DND-41 (cell line): Measurements from ENCODE around the gene MRPL14.

Experiments
- ATAC-seq: fragments of 200-7000 bp; cut with Tn5 transposase; 3 replicates; pipeline ENCODE4 v1.9.1; 2021; ENCODE audit warnings: low read depth; ENCODE audit not compliant: insufficient read depth
- DNase-seq: peaks from one replicate; pipeline ENCODE4 v3.0.0-alpha.2; 2020
- H2AFZ ChIP-seq: 2 replicates; pipeline ENCODE4 v1.6.0; 2012; ENCODE audit warnings: low read depth, low read length
- H3K27ac ChIP-seq: 2 replicates; pipeline ENCODE4 v1.5.1; 2012; ENCODE audit warnings: low read length, inconsistent platforms
- H3K27me3 ChIP-seq: fragments of 200-600 bp; sonication (generic); 2 replicates; pipeline ENCODE4 v1.6.0; 2012; ENCODE audit warnings: low read length, mild to moderate bottlenecking, inconsistent platforms; ENCODE audit not compliant: insufficient read depth, poor library complexity
- H3K36me3 ChIP-seq: 2 replicates; pipeline ENCODE4 v1.5.1; 2012; ENCODE audit warnings: low read length, inconsistent platforms; ENCODE audit not compliant: insufficient read depth
- H3K4me1 ChIP-seq: 2 replicates; pipeline ENCODE4 v1.5.1; 2012; ENCODE audit warnings: mild to moderate bottlenecking, low read length; ENCODE audit not compliant: insufficient read depth
- H3K4me2 ChIP-seq: 2 replicates; pipeline ENCODE4 v1.6.0; 2012; ENCODE audit warnings: mild to moderate bottlenecking, moderate library complexity, low read length, inconsistent platforms; ENCODE audit not compliant: insufficient read depth
- H3K4me3 ChIP-seq, 2 experiments: fragments of 200-600 bp in 1 of 2; shearing (Covaris generic) in 1 of 2; 2 replicates each; pipeline ENCODE4 v1.5.1; 2012 to 2016; ENCODE audit warnings: inconsistent platforms in 2 of 2, low read length in 2 of 2, mild to moderate bottlenecking in 2 of 2, low read depth in 1 of 2, moderate library complexity in 1 of 2
- H3K79me2 ChIP-seq: 2 replicates; pipeline ENCODE4 v1.6.0; 2012; ENCODE audit warnings: low read length, inconsistent platforms; ENCODE audit not compliant: insufficient read depth
- H3K9ac ChIP-seq: 2 replicates; pipeline ENCODE4 v1.6.0; 2012; ENCODE audit warnings: low read depth, mild to moderate bottlenecking, inconsistent platforms, low read length, moderate library complexity
- H3K9me3 ChIP-seq: 2 replicates; pipeline ENCODE4 v1.5.1; 2012; ENCODE audit warnings: low read length, moderate library complexity, mild to moderate bottlenecking, inconsistent platforms; ENCODE audit not compliant: insufficient read depth, severe bottlenecking
- H4K20me1 ChIP-seq: 2 replicates; pipeline ENCODE4 v1.6.0; 2012; ENCODE audit warnings: low read length; ENCODE audit not compliant: insufficient read depth
- CTCF ChIP-seq: IDR thresholded peaks from 2 replicates; pipeline ENCODE4 v1.5.1; 2012; ENCODE audit warnings: borderline replicate concordance, low read length, moderate library complexity, mild to moderate bottlenecking; ENCODE audit not compliant: poor library complexity, severe bottlenecking; ENCODE audit errors: extremely low read depth
- EZH2 ChIP-seq: IDR thresholded peaks from 3 replicates; pipeline ENCODE4 v1.6.1; 2012; ENCODE audit warnings: borderline replicate concordance, low read depth, mild to moderate bottlenecking, moderate library complexity, low read length, inconsistent platforms; ENCODE audit not compliant: severe bottlenecking

The MRPL14 gene

GRCh38 chr6:44072452-44072958, 54.7 kb downstream of the MRPL14 start:
- TF ChIP-seq CTCF (no peak), EZH2 (no peak)
- ATAC-seq: no peak
- no peaks in the 10 kb centered on the region for H3K9me3 ChIP-seq
- H3K27me3 ChIP-seq: no peaks in the 10 kb centered on the region
- peaks cover 28% of the 10 kb centered on the region for H3K4me1 ChIP-seq
- DNase-seq: no peak
- peak overlapping the region; percentile 70; the same call in 1 of the 2 replicates for H3K27ac ChIP-seq
- H3K9ac ChIP-seq: peak overlapping the region; percentile 64
- peak overlapping the region; percentile 99 for H3K4me2 ChIP-seq
- peak overlapping the region; percentile 9 to 58; a peak in 3 of 4 replicates for H3K4me3 ChIP-seq
- no peaks in the 10 kb centered on the region for H3K79me2 ChIP-seq
- peak overlapping the region; percentile 72 for H2AFZ ChIP-seq
- no peaks in the 10 kb centered on the region for H3K36me3 ChIP-seq
- no peaks in the 10 kb centered on the region for H4K20me1 ChIP-seq

GRCh38 chr6:44071670-44072451, 55.4 kb downstream of the MRPL14 start:
- Histone ChIP-seq H4K20me1 (no peaks in the 10 kb centered on the region), H3K27ac (peak overlapping the region; percentile 70; the same call in 1 of the 2 replicates), H2AFZ (no peak overlapping the region), H3K9me3 (no peaks in the 10 kb centered on the region), H3K27me3 (no peaks in the 10 kb centered on the region), H3K9ac (peak overlapping the region; percentile 64; the same call in 1 of the 2 replicates), H3K79me2 (no peaks in the 10 kb centered on the region), H3K4me1 (peaks cover 28% of the 10 kb centered on the region), H3K36me3 (no peaks in the 10 kb centered on the region), H3K4me2 (peak overlapping the region; percentile 99; the same call in 1 of the 2 replicates), H3K4me3 (peak overlapping the region in 1 of 2 experiments; percentile 58; a peak in 1 of 4 replicates)
- no peak for ATAC-seq
- DNase-seq: no peak
- TF ChIP-seq EZH2 (no peak), CTCF (no peak)

- DNase-seq: no peak
Measured at GRCh38 chr6:44068607-44069296, 58.5 kb downstream of the MRPL14 start.

More at GRCh38 chr6:44068607-44069296, 58.5 kb downstream of the MRPL14 start:
- no peaks in the 10 kb centered on the region for H3K9me3 ChIP-seq
- H3K36me3 ChIP-seq: no peaks in the 10 kb centered on the region
- H3K4me3 ChIP-seq: no peak overlapping the region
- TF ChIP-seq CTCF: no peak
- TF ChIP-seq EZH2: no peak
- no peaks in the 10 kb centered on the region for H3K79me2 ChIP-seq
- ATAC-seq: no peak
- H3K4me1 ChIP-seq: peaks cover 13% of the 10 kb centered on the region
- no peak overlapping the region for H2AFZ ChIP-seq
- no peak overlapping the region for H3K27ac ChIP-seq
- H3K27me3 ChIP-seq: peaks cover 6% of the 10 kb centered on the region
- peaks cover 6% of the 10 kb centered on the region; the same call in 1 of the 2 replicates for H4K20me1 ChIP-seq
- H3K9ac ChIP-seq: no peak overlapping the region
- no peak overlapping the region for H3K4me2 ChIP-seq
